ENCODE data around the gene UGT1A8.
"Not testable (repeated sequence)": the region's sequence is repeated elsewhere in the genome, so short reads cannot be mapped to it uniquely, and the experiment has no call there.

UGT1A8 gene

DNA sequence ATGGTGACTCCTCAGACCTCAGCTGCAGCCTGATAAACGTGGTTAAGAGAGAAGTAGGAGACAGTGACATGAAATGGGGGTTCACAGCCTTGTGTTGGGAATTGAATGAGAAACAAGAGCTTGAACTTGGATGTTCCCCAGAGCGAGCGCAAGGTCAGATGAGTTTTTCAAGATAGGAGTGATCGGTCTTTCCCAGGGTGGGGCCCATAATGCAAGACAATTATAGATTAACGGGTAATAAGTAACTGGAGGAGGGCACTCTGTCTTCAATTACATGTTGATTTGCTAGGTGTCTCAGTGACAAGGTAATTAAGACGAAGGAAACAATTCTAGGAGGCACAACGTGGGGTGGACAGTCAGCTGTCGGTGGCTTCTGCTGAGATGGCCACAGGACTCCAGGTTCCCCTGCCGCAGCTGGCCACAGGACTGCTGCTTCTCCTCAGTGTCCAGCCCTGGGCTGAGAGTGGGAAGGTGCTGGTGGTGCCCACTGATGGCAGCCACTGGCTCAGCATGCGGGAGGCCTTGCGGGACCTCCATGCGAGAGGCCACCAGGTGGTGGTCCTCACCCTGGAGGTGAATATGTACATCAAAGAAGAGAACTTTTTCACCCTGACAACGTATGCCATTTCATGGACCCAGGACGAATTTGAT is 95.3 kb downstream of the UGT1A8 start, which contains the start of gene UGT1A5:
Gene UGT1A5 (plus strand): TSS at position 297 of the 651 bp plus-strand sequence. CDS start 85 bp downstream, at position 382.
- no peak for DNase-seq (ENCODE audit: low read depth in 1 of 2, low spot score in 1 of 2)

- no peak for DNase-seq (ENCODE audit: low read depth in 1 of 2, low spot score in 1 of 2)
Measured at GRCh38 chr2:233713262-233713615, 95.8 kb downstream of the UGT1A8 start.

GRCh38 chr2:233714121-233714520 is 96.7 kb downstream of the UGT1A8 start:
- no peak for DNase-seq (ENCODE audit: low read depth in 1 of 2, low spot score in 1 of 2)

- DNase-seq (ENCODE audit: low read depth in 1 of 2, low spot score in 1 of 2) = no peak
Measured at GRCh38 chr2:233718552-233718951, 101.1 kb downstream of the UGT1A8 start, which contains the start of gene UGT1A4. TSS of gene UGT1A4 (plus strand) at chr2:233718736. CDS start at chr2:233718821, 85 bp downstream.

- no peak for DNase-seq (ENCODE audit: low read depth in 1 of 2, low spot score in 1 of 2)
Measured at GRCh38 chr2:233728723-233729301, 111.4 kb downstream of the UGT1A8 start, which contains the start of gene UGT1A3. TSS of gene UGT1A3 (plus strand) at chr2:233729042. CDS start at chr2:233729127, 85 bp downstream.

DNA sequence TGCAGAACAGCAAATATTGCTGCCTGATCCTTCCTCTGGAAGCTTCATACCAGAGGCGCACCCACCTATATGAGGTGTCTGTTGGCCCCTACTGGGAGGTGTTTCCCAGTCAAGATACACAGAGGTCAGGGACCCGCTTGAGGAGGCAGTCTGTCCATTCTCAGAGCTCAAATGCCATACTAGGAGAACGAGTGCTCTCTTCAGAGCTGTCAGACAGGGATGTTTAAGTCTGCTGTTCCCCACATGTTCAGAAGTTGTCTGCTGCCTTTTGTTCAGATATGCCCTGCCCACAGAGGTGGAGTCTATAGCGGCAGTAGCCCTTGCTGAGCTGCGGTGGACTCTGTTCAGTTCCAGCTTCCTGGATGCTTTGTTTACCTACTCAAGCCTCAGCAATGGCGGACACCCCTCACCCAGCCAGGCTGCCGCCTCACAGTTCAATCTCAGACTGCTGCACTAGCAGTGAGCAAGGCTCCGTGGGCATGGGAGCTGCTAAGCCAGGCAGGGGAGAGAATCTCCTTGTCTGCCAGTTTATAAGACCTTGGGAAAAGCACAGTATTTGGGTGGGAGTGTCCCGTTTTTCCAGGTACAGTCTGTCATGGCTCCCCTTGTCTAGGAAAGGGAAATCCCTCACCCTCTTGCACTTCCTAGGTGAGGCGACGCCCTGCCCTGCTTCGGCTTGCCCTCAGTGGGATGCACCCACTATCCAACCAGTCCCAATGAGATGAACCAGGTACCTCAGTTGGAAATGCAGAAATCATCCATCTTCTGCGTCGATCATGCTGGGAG is 119.6 kb downstream of the UGT1A8 start:
- DNase-seq (ENCODE audit: low read depth in 1 of 2, low spot score in 1 of 2) = not testable (repeated sequence)

DNA sequence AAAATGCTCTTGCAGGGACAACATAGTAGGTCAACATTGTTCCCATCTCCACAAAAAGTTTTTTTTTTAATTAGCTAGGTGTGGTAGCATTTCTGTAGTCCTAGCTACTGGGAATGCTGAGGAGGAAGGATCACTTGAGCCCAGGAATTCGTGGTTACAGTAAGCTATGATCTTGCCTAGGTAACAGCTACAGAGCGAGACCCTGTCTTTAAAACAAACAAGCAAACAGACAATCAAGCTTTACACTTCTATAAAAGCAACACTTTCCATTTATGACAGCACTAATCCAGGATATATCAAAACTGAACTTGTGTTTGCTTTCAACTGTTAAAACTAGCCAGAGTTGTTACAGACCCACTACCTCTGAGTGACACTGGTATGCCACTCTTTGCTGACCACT is 123.4 kb downstream of the UGT1A8 start:
- no peak for DNase-seq (ENCODE audit: low read depth in 1 of 2, low spot score in 1 of 2)

- no peak for DNase-seq (ENCODE audit: low read depth in 1 of 2, low spot score in 1 of 2)
Measured at GRCh38 chr2:233743464-233744259, 126.2 kb downstream of the UGT1A8 start.

DNA sequence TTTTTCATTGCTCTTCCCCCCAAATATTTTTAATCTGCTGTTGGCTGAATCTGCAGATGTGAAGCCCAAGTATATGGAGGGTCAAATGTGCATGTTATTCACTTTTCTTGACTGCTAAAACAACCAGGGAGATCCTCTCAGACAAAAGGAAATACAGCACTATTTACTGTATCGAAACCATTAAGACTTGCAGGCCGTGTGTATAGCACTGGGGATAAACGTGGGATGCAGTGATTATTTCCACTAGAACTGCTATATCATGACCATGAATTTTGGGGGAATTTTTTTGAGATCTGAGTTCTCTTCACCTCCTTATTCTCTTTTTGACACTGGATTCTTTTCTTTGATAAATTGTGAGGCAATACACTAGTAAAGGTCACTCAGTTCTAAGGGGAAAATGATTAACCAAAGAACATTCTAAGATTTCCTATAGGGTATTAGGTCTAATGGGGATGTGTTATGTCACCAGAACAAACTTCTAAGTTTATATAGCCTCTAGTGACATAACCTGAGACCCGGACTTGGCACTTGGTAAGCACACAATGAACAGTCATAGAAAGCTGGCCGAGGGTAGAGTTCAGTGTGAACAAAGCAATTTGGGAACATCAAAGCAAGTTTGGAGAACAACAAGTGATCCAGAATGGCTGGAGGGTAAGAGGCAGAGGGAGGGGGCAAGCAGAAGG is 127.8 kb downstream of the UGT1A8 start:
- no peak for DNase-seq (ENCODE audit: low read depth in 1 of 2, low spot score in 1 of 2)

- not testable (repeated sequence) for DNase-seq (ENCODE audit: low read depth in 1 of 2, low spot score in 1 of 2)
Measured at GRCh38 chr2:233745838-233746237, 128.4 kb downstream of the UGT1A8 start.

DNA sequence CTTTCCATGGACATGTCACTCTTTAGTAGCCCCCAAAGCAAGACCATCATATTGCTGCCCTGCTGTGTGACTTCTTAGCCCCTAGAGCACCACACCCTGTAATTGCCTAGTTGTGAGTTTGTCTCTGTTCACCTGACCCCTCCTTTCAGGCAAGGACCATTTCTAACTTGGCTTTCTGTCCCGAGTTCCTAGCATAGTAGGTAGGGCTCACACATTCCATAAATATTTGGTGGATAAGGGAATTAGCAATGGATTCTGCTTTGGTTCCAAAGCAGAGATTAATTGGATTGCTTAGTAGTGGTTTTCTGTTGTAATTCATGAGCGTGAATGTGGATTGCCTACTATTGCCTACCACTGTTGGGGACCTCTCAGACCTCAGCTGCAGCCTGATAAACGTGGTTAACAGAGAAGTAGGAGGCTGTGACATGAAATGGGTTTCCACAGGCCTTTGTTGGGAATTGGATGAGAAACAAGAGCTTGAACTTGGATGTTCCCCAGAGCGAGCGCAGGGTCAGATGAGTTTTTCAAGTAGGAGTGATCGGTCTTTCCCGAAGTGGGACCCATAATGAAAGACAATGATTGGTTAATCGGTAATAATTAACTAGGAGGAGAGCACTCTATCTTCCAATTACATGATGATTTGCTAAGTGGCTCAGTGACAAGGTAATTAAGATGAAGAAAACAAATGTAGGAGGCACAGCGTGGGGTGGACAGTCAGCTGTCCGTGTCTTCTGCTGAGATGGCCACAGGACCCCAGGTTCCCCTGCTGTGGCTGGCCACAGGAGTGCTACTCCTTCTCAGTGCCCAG is 129.2 kb downstream of the UGT1A8 start:
- DNase-seq (ENCODE audit: low read depth in 1 of 2, low spot score in 1 of 2) = no peak

GRCh38 chr2:233747283-233747544 is 129.8 kb downstream of the UGT1A8 start:
- DNase-seq (ENCODE audit: low read depth in 1 of 2, low spot score in 1 of 2) = no peak

- not testable (repeated sequence) for DNase-seq (ENCODE audit: low read depth in 1 of 2, low spot score in 1 of 2)
Measured at GRCh38 chr2:233750689-233751088, 133.3 kb downstream of the UGT1A8 start.

DNA sequence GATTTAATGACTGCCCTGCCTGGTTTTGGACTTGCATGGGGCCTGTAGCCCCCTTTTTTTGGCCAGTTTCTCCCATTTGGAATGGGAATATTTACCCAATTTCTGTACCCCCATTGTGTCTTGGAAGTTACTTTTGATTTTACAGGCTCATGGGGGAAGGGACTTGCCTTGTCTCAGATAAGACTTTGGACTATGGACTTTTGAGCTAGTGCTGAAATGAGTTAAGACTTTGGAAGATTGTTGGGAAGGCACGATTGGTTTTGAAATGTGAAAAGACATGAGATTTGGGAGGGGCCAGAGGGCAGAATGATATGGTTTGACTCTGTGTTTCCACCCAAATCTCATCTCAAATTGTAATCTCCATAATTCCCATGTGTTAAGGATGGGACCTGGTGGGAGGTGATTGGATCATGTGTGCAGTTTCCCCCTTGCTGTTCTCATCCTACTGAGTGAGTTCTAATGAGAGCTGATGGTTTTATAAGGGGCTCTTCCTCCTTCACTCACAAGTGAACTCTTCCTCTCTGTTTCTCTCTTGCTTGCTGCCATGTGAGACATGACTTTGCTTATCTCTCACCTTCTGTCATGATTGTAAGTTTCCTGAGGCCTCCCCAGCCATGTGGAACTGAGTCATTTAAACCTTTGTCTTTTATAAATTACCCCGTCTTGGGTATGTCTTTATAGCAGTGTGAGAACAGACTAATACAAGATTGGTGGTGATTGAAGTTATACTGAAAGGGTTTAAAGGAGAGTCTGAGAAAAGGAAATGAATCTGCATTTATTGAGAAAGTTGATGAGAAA is 134.0 kb downstream of the UGT1A8 start:
- not testable (repeated sequence) for DNase-seq (ENCODE audit: low read depth in 1 of 2, low spot score in 1 of 2)

DNA sequence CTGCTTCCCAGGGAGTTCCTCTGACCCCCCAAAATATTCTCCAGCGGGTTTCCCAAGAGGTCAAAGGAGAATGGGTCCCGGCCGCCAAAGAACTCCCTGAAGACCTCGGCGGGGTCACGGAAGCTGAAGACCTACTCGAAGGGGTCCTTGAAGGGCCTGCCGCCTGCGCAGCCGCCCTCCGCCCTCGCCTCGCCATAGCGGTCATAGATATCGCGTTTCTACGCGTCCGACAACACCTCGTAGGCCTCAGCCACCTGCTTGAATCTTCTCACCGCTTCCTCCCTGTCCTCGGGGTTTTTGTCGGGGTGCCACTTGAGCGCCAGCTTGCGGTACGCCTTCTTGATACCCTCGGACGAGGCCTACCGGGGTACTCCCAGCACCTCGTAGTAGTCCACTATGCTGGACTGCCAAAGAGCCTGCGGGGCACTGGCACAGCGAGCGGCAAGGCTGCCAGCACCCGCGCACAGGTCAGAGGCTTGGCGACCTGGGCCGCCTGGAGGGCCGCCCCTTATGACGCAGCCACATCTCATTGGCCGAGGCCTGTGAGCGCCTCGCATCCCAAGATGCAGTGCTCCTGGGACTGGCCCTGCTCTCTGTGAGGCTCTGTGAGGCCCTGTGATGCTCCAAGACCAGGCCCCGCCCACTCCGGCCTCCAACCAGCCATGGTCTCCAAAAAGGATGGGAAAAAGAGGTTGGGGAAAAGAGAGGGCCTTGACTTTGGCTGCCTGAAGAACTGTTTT is 137.6 kb downstream of the UGT1A8 start:
- DNase-seq (ENCODE audit: low read depth in 1 of 2, low spot score in 1 of 2) = no peak

DNA sequence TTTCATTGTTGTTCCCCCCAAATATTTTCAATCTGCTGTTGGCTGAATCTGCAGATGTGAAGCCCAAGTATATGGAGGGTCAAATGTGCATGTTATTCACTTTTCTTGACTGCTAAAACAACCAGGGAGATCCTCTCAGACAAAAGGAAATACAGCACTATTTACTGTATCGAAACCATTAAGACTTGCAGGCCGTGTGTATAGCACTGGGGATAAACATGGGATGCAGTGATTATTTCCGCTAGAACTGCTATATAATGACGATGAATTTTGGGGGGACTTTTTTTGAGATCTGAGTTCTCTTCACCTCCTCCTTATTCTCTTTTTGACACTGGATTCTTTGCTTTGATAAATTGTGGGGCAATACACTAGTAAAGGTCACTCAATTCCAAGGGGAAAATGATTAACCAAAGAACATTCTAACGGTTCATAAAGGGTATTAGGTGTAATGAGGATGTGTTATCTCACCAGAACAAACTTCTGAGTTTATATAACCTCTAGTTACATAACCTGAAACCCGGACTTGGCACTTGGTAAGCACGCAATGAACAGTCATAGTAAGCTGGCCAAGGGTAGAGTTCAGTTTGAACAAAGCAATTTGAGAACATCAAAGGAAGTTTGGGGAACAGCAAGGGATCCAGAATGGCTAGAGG is 139.1 kb downstream of the UGT1A8 start:
- DNase-seq (ENCODE audit: low read depth in 1 of 2, low spot score in 1 of 2) = no peak

DNA sequence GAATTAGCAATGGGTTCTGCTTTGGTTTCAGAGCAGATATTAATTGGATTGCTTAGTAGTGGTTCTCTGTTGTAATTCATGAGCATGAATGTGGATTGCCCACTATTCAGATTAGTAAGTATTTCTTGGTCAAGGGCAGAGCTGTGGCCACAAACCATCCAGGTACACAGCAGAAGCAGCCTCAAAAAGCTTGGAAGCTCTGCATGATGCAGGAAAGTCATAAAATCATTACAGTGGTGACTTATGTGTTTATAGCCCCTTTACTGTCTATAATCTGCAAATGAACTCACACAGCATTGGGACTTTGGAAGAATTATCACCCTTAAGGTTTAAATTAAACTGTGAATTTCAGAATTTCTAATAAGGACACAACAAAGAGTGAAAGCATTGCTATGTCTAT is 140.7 kb downstream of the UGT1A8 start:
- DNase-seq (ENCODE audit: low read depth in 1 of 2, low spot score in 1 of 2) = no peak

DNA sequence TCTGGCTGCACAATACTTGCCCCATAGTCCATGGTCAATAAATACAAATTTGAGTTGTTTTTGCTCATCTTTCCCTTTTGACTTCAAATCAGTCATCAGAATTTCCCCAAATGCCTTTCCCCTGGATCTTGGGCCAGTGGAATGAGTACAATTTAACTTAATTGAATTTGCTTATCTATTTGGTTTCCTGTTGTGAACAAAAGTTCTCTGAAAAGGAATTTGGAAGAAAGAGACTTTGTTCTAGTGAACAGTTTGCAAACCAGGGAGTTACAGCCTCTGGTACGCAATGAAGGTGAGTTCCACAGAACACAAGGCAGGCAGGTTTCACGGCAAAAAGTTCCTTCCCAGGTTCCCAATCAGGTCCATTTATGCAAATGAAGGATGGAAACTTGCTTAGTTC is 141.4 kb downstream of the UGT1A8 start:
- DNase-seq (ENCODE audit: low read depth in 1 of 2, low spot score in 1 of 2) = no peak

Data from activated CD4-positive, alpha-beta T cell treated with anti-CD3 and anti-CD28 coated beads, Interleukin-2, amount 50 U/mL, for 24 hours (primary cell).